NCI-H2107 (cell line): ENCODE data around the gene RPSA.
"Not testable (repeated sequence)": the region's sequence is repeated elsewhere in the genome, so short reads cannot be mapped to it uniquely, and the experiment has no call there.

Experiments used
- DNase-seq: peaks from one replicate; lab custom pipeline; 2025; lab: John Stamatoyannopoulos, UW

The RPSA gene

GRCh38 chr3:39406368-39407258, at the start of gene RPSA:
RPSA (plus strand) TSS chr3:39406720; CDS start chr3:39407654, 934 bp downstream.
- peak; percentile 74 for DNase-seq

GRCh38 chr3:39358333-39358732, 48.2 kb upstream of the RPSA start:
- no peak for DNase-seq

- no peak for DNase-seq
Measured at GRCh38 chr3:39361252-39361927, 45.1 kb upstream of the RPSA start.

- no peak for DNase-seq
Measured at GRCh38 chr3:39362192-39362591, 44.3 kb upstream of the RPSA start.

GRCh38 chr3:39362812-39363211, 43.7 kb upstream of the RPSA start:
- DNase-seq: no peak

GRCh38 chr3:39370450-39370849, 36.1 kb upstream of the RPSA start:
- not testable (repeated sequence) for DNase-seq

GRCh38 chr3:39372833-39373232, 33.7 kb upstream of the RPSA start:
- no peak for DNase-seq

GRCh38 chr3:39376959-39377634, 29.4 kb upstream of the RPSA start:
- no peak for DNase-seq

- DNase-seq: no peak
Measured at GRCh38 chr3:39378088-39378487, 28.4 kb upstream of the RPSA start.

GRCh38 chr3:39378957-39379777, 27.4 kb upstream of the RPSA start:
- DNase-seq: no peak

GRCh38 chr3:39379778-39380155, 26.8 kb upstream of the RPSA start:
- no peak for DNase-seq

- no peak for DNase-seq
Measured at GRCh38 chr3:39381432-39381831, 25.1 kb upstream of the RPSA start.

- no peak for DNase-seq
Measured at GRCh38 chr3:39383045-39383880, 23.3 kb upstream of the RPSA start, which contains the start of gene SLC25A38. SLC25A38 (plus strand) TSS chr3:39383370; CDS start chr3:39383725, 355 bp downstream.

GRCh38 chr3:39383881-39384664, 22.4 kb upstream of the RPSA start:
- DNase-seq: no peak

- no peak for DNase-seq
Measured at GRCh38 chr3:39384665-39385000, 21.9 kb upstream of the RPSA start.

- no peak for DNase-seq
Measured at GRCh38 chr3:39385456-39386090, 20.9 kb upstream of the RPSA start.

GRCh38 chr3:39386318-39386717, 20.2 kb upstream of the RPSA start:
- DNase-seq: no peak

- DNase-seq: no peak
Measured at GRCh38 chr3:39387411-39387975, 19.0 kb upstream of the RPSA start.

- DNase-seq: no peak
Measured at GRCh38 chr3:39388153-39388552, 18.4 kb upstream of the RPSA start.
